ENCODE measurements around the gene SORD.
"Not testable (repeated sequence)": the region's sequence is repeated elsewhere in the genome, so short reads cannot be mapped to it uniquely, and the experiment has no call there.

GRCh38 chr15:45058690-45059675 lies 36.0 kb downstream of the SORD start:
- TF ChIP-seq POLR2AphosphoS5 (IDR thresholded peaks at IDR 0.05; ENCODE audit: insufficient read depth, low read depth, low read length); CTCF (IDR thresholded peaks at IDR 0.05; ENCODE audit: extremely low read depth in 1 of 2, insufficient read depth in 1 of 2, low read depth in 1 of 2, low read length in 2 of 2): not testable (repeated sequence)

All from endothelial cell of umbilical vein (primary cell).